ENCODE results near the gene REXO1.

- TF ChIP-seq POLR2A (IDR thresholded peaks at IDR 0.05) (no peak), CTCF (IDR thresholded peaks at IDR 0.05) (no peak)
These were observed 78.7 kb downstream of the REXO1 start for GRCh38 chr19:1769645-1769985.
